H1 (cell line): Measurements from ENCODE around the gene ALOX5. TPM values are rescaled to one million over a fixed set of nuclear protein-coding genes. Genes with fewer than 3 reads are reported as not detected.

Experiments
- CTCF ChIA-PET: fragments of 300-600 bp; sonication (Branson Sonifier 250); formaldehyde crosslinking; loops from one replicate; lab custom pipeline; 2021; ENCODE audit not compliant: partially characterized antibody; lab: Charles Lee
- POLR2A ChIA-PET: fragments of 300-600 bp; sonication (Branson Sonifier 250); formaldehyde crosslinking; loops from one replicate; lab custom pipeline; 2021; ENCODE audit warnings: inconsistent platforms; ENCODE audit not compliant: partially characterized antibody; lab: Charles Lee
- DNase-seq, 2 experiments: peaks; one replicate each; pipeline versions ENCODE4 v3.0.0 to v3.0.0-alpha.2; 2010 to 2022; ENCODE audit warnings: low spot score in 2 of 2, low read depth in 1 of 2, mixed read lengths in 1 of 2
- FAIRE-seq: peaks from 2 replicates; lab custom pipeline; 2011; peaks lifted over from hg19 to GRCh38; lab: Jason Lieb, UNC
- H2AFZ ChIP-seq: 2 replicates; pipeline ENCODE4 v1.8.1; 2012; ENCODE audit warnings: low read length, inconsistent platforms
- H2AK5ac ChIP-seq: 2 replicates; pipeline ENCODE4 v1.6.1; 2013; ENCODE audit warnings: low read depth, low read length
- H2BK120ac ChIP-seq: replicated peaks from 2 replicates; pipeline ENCODE3; 2013; ENCODE audit warnings: low read depth, low read length, inconsistent platforms
- H2BK12ac ChIP-seq: 2 replicates; pipeline ENCODE4 v1.6.1; 2013; ENCODE audit warnings: low read depth, low read length
- H2BK15ac ChIP-seq: 2 replicates; pipeline ENCODE4 v1.6.1; 2013; ENCODE audit warnings: low read length
- H2BK20ac ChIP-seq: 2 replicates; pipeline ENCODE4 v1.6.1; 2013; ENCODE audit warnings: low read length
- H2BK5ac ChIP-seq: 2 replicates; pipeline ENCODE4 v1.6.1; 2013; ENCODE audit warnings: low read depth, low read length
- H3K14ac ChIP-seq: 2 replicates; pipeline ENCODE4 v1.6.1; 2013; ENCODE audit warnings: inconsistent platforms; ENCODE audit not compliant: insufficient read length
- H3K18ac ChIP-seq: 2 replicates; pipeline ENCODE4 v1.6.1; 2013; ENCODE audit warnings: low read length; ENCODE audit errors: extremely low read depth
- H3K23ac ChIP-seq: 2 replicates; pipeline ENCODE4 v1.6.1; 2013; ENCODE audit warnings: inconsistent platforms; ENCODE audit not compliant: insufficient read length
- H3K23me2 ChIP-seq: 2 replicates; pipeline ENCODE4 v1.6.1; 2013; ENCODE audit warnings: low read depth, low read length
- H3K27ac ChIP-seq: 2 replicates; pipeline ENCODE4 v1.6.1; 2011; ENCODE audit warnings: low read depth, low read length, inconsistent platforms
- H3K27me3 ChIP-seq, 4 experiments: replicated peaks in 1 of 4; 1 replicate in 1 of 4; 2 replicates in 3 of 4; pipeline versions ENCODE4 v1.6.1 to v1.8.1; 2011 to 2013; ENCODE audit warnings: low read length in 3 of 4, mild to moderate bottlenecking in 3 of 4, inconsistent platforms in 2 of 4, mixed read lengths in 2 of 4, moderate library complexity in 1 of 4; ENCODE audit not compliant: control insufficient read depth in 3 of 4, insufficient read depth in 3 of 4; ENCODE audit errors: extremely low read depth in 1 of 4
- H3K36me3 ChIP-seq, 4 experiments: 2 replicates each; pipeline versions ENCODE4 v1.6.1 to v1.8.1; 2011 to 2013; ENCODE audit warnings: mild to moderate bottlenecking in 4 of 4, low read length in 3 of 4, moderate library complexity in 2 of 4, control low read depth in 1 of 4, inconsistent platforms in 1 of 4; ENCODE audit not compliant: insufficient read depth in 4 of 4, control insufficient read depth in 2 of 4
- H3K4ac ChIP-seq: replicated peaks from 2 replicates; pipeline ENCODE3; 2013; ENCODE audit warnings: low read length, low read depth, mixed read lengths, inconsistent platforms; ENCODE audit not compliant: insufficient read length
- H3K4me1 ChIP-seq, 4 experiments: replicated peaks in 1 of 4; 1 replicate in 1 of 4; 2 replicates in 3 of 4; pipeline versions ENCODE4 v1.6.1 to v1.8.1; 2011 to 2013; ENCODE audit warnings: low read length in 3 of 4, inconsistent platforms in 2 of 4, mixed read lengths in 1 of 4; ENCODE audit not compliant: insufficient read depth in 4 of 4, control insufficient read depth in 3 of 4
- H3K4me2 ChIP-seq, 2 experiments: 2 replicates each; pipeline versions ENCODE4 v1.6.1 to v1.8.1; 2011 to 2013; ENCODE audit warnings: low read depth in 2 of 2, low read length in 2 of 2, control low read depth in 1 of 2, inconsistent platforms in 1 of 2, mild to moderate bottlenecking in 1 of 2; ENCODE audit not compliant: insufficient read depth in 1 of 2
- H3K4me3 ChIP-seq, 4 experiments: fragments of 200-600, 300-600 bp in 1 of 4; sonication (generic), shearing (Covaris generic), sonication (Bioruptor Twin) in 1 of 4; 2 replicates each; pipeline versions ENCODE4 v1.5.1 to v1.8.1; 2011 to 2016; ENCODE audit warnings: low read length in 4 of 4, low read depth in 3 of 4, control low read depth in 2 of 4, inconsistent platforms in 2 of 4, mild to moderate bottlenecking in 2 of 4, mixed read lengths in 1 of 4, moderate library complexity in 1 of 4; ENCODE audit not compliant: insufficient read depth in 2 of 4; ENCODE audit errors: extremely low read depth in 1 of 4
- H3K56ac ChIP-seq: replicated peaks from 2 replicates; pipeline ENCODE3; 2013; ENCODE audit warnings: low read depth, mild to moderate bottlenecking, mixed read lengths, low read length, inconsistent platforms; ENCODE audit not compliant: insufficient read length
- H3K79me1 ChIP-seq: 2 replicates; pipeline ENCODE4 v1.6.1; 2013; ENCODE audit warnings: low read depth, low read length, control low read depth
- H3K79me2 ChIP-seq, 2 experiments: 2 replicates each; pipeline versions ENCODE4 v1.6.1 to v1.8.1; 2012 to 2013; ENCODE audit warnings: low read length in 2 of 2, mild to moderate bottlenecking in 2 of 2, inconsistent platforms in 1 of 2; ENCODE audit not compliant: insufficient read depth in 2 of 2, control insufficient read depth in 1 of 2
- H3K9ac ChIP-seq, 4 experiments: replicated peaks in 1 of 4; 1 replicate in 1 of 4; 2 replicates in 3 of 4; pipeline versions ENCODE4 v1.6.1 to v1.8.1; 2011 to 2013; ENCODE audit warnings: low read depth in 3 of 4, low read length in 3 of 4, control low read depth in 2 of 4, mild to moderate bottlenecking in 2 of 4, moderate library complexity in 2 of 4, inconsistent platforms in 1 of 4; ENCODE audit errors: extremely low read depth in 1 of 4
- H3K9me3 ChIP-seq, 2 experiments: 2 replicates each; pipeline versions ENCODE4 v1.6.1 to v1.8.1; 2012 to 2013; ENCODE audit warnings: mild to moderate bottlenecking in 2 of 2, moderate library complexity in 2 of 2, control low read depth in 1 of 2, inconsistent platforms in 1 of 2, low read depth in 1 of 2, low read length in 1 of 2, mixed read lengths in 1 of 2; ENCODE audit not compliant: insufficient read depth in 2 of 2
- H4K20me1 ChIP-seq, 2 experiments: replicated peaks in 1 of 2; 2 replicates each; pipeline versions ENCODE3 to v1.8.1; 2011 to 2013; ENCODE audit warnings: inconsistent platforms in 2 of 2, low read length in 2 of 2, mild to moderate bottlenecking in 1 of 2; ENCODE audit not compliant: insufficient read depth in 2 of 2, control insufficient read depth in 1 of 2
- H4K5ac ChIP-seq: 2 replicates; pipeline ENCODE4 v1.6.1; 2013; ENCODE audit warnings: low read length, low read depth, mixed read lengths, inconsistent platforms; ENCODE audit not compliant: insufficient read length
- H4K8ac ChIP-seq: 2 replicates; pipeline ENCODE4 v1.8.0; 2013; ENCODE audit warnings: mild to moderate bottlenecking, moderate library complexity, low read length, inconsistent platforms; ENCODE audit not compliant: insufficient read depth; ENCODE audit errors: extremely low read depth
- H4K91ac ChIP-seq: replicated peaks from 2 replicates; pipeline ENCODE3; 2013; ENCODE audit warnings: low read length, mixed read lengths, inconsistent platforms; ENCODE audit not compliant: insufficient read length
- BRCA1 ChIP-seq: IDR thresholded peaks from 2 replicates; pipeline ENCODE4 v1.6.1; 2012; ENCODE audit warnings: low read depth, low read length, improper control_type of control experiment
- CHD1 ChIP-seq: IDR thresholded peaks from 2 replicates; pipeline ENCODE4 v1.6.1; 2012; ENCODE audit warnings: low read depth, low read length, improper control_type of control experiment
- CHD2 ChIP-seq: IDR thresholded peaks from 2 replicates; pipeline ENCODE4 v1.6.1; 2012; ENCODE audit warnings: low read length, improper control_type of control experiment
- EZH2 ChIP-seq: fragments of 200-600 bp; sonication (generic); IDR thresholded peaks from 2 replicates; pipeline ENCODE4 v1.7.1; 2012; ENCODE audit warnings: low read depth, mild to moderate bottlenecking, moderate library complexity, low read length, inconsistent platforms; ENCODE audit not compliant: severe bottlenecking
- KDM5A ChIP-seq: fragments of 200-600 bp; IDR thresholded peaks from 2 replicates; pipeline ENCODE4 v1.7.1; 2012; ENCODE audit warnings: mild to moderate bottlenecking, low read length, inconsistent platforms, mixed read lengths
- MAFK ChIP-seq: IDR thresholded peaks from 2 replicates; pipeline ENCODE4 v1.6.1; 2012; ENCODE audit warnings: low read depth, mild to moderate bottlenecking, improper control_type of control experiment, low read length
- NANOG ChIP-seq: IDR thresholded peaks from 2 replicates; pipeline ENCODE4 v1.6.1; 2011; ENCODE audit warnings: low read length, low read depth, mild to moderate bottlenecking, inconsistent platforms; ENCODE audit not compliant: insufficient read depth, poor library complexity, severe bottlenecking
- NRF1 ChIP-seq: IDR thresholded peaks from 2 replicates; pipeline ENCODE4 v1.6.1; 2011; ENCODE audit warnings: mild to moderate bottlenecking, low read depth, low read length, improper control_type of control experiment
- POLR2A ChIP-seq, 2 experiments: IDR thresholded peaks; 1 replicate in 1 of 2; 2 replicates in 1 of 2; pipeline ENCODE4 v1.6.1; 2011; ENCODE audit warnings: low read depth in 2 of 2, low read length in 2 of 2, mild to moderate bottlenecking in 2 of 2; ENCODE audit errors: control extremely low read depth in 1 of 2
- POU5F1 ChIP-seq: IDR thresholded peaks from 2 replicates; pipeline ENCODE4 v1.6.1; 2011; ENCODE audit warnings: low read depth, mild to moderate bottlenecking, low read length, moderate library complexity
- RXRA ChIP-seq: IDR thresholded peaks from 2 replicates; pipeline ENCODE4 v1.6.1; 2011; ENCODE audit warnings: low read depth, mild to moderate bottlenecking, low read length, moderate library complexity; ENCODE audit not compliant: insufficient read depth
- SIRT6 ChIP-seq: IDR thresholded peaks from one replicate; pipeline ENCODE4 v1.7.1; 2012; ENCODE audit warnings: low read length, inconsistent platforms
- USF2 ChIP-seq: IDR thresholded peaks from 2 replicates; pipeline ENCODE4 v1.6.1; 2011; ENCODE audit warnings: low read length, improper control_type of control experiment
- WGBS, 2 experiments: shearing (Covaris generic) in 1 of 2; methylation state at CpG; one replicate each; pipeline versions ENCODE4 v1.1.6 to v1.1.7; 2013 to 2015; ENCODE audit warnings: low lambda C conversion rate in 2 of 2, mixed read lengths in 2 of 2, inconsistent platforms in 1 of 2, low coverage in 1 of 2, missing lambda C conversion rate in 1 of 2; ENCODE audit not compliant: insufficient replicate concordance in 2 of 2, insufficient coverage in 1 of 2, insufficient read length in 1 of 2; ENCODE audit errors: extremely low coverage in 1 of 2, missing lambda C conversion rate in 1 of 2; 5-methylcytosine and 5-hydroxymethylcytosine counted together
- polyA plus RNA-seq, 7 experiments: library from polyadenylated mRNA; depleted of rRNA in 3 of 7; stranded (reverse) in 5 of 7; unstranded in 2 of 7; fragments of >200 nt in 5 of 7; fragments of 200-250 nt in 2 of 7; gene quantifications; 1 replicate in 5 of 7; 2 replicates in 1 of 7; 4 replicates in 1 of 7; pipeline versions ENCODE4 v1.2.1 to v1.2.3, GENCODE V29; 2011 to 2013; ENCODE audit warnings: missing spikeins in 2 of 7, mixed read lengths in 2 of 7
- total RNA-seq: library from RNA; stranded (reverse); fragmentation: NEBNext Ultra II Directional; extraction: Animal tissue kit (Norgen Biotek cat#: 25700); gene quantifications from 2 replicates; pipeline ENCODE4 v1.2.1, GENCODE V29; 2021

ALOX5 gene
- total and polyA plus RNA-seq, 2 of the 8 experiments (the other 6 are each of a cell fraction or from before 2014, with no cell fraction given), result 1.6 to 3.8 TPM

DNA sequence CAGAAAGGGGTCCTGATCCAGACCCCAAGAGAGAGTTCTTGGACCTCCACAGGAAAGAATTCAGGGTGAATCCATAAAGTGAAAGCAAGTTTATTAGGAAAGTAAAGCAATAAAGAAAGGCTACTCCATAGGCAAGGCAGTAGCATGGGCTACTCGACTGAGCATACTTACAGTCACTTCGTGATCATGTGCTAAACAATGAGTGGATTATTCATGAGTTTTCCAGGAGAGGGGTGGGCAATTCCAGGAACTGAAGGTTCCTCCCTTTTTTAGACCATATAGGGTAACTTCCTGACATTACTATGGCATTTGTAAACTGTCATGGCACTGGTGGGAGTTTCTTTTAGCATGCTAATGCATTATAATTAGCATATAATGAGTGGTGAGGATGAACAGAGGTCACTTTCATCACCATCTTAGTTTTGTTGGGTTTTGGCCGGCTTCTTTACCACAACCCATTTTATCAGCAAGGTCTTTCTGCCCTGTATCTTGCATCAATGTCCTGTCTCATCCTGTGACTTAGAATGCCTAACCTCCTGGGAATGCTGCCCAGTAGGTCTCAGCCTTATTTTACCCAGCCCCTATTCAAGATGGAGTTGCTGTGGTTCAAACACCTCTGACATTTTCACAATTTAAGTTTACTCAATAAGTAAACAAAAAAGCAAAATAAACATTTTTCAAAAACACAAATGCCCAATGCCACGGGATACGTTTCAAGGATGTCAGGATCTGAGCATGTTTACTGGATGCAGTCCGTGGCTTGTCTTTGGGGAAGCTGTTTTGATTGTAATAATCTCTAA is 37.0 kb downstream of the ALOX5 start:
- H3K79me1 ChIP-seq, result no peaks in the 10 kb centered on the region
- ChIA-PET POLR2A (interaction anchor here (0.6 kb wide), 1 partner anchor 20 kb away, joined by 3 read pairs; no protein-coding TSS in a partner anchor), CTCF (no interaction called here)
- no peak for FAIRE-seq
- H3K18ac ChIP-seq, result no peak overlapping the region
- WGBS, 2 experiments, result 88% methylated on average over 6 of the region's 6 CpGs; no CpG with 5 or more reads in 1 of the 2 experiments
- no peak overlapping the region for H2AFZ ChIP-seq
- peaks cover 0 to 6% (median 2%) of the 10 kb centered on the region in 4 experiments; a peak in 3 of 7 replicates for H3K4me1 ChIP-seq
- DNase-seq, result no peak
- H2BK15ac ChIP-seq, result no peak overlapping the region
- no peaks in the 10 kb centered on the region for H3K9me3 ChIP-seq
- H3K9ac ChIP-seq, result no peak overlapping the region
- H3K4me3 ChIP-seq, result no peak overlapping the region
- no peak overlapping the region for H3K4me2 ChIP-seq
- H2BK12ac ChIP-seq, result no peak overlapping the region
- no peaks in the 10 kb centered on the region for H3K23me2 ChIP-seq
- H2BK5ac ChIP-seq, result no peak overlapping the region
- H4K8ac ChIP-seq, result no peak overlapping the region
- H4K91ac ChIP-seq, result no peak overlapping the region
- no peaks in the 10 kb centered on the region for H3K36me3 ChIP-seq
- no peak overlapping the region for H3K27ac ChIP-seq
- no peaks in the 10 kb centered on the region for H4K20me1 ChIP-seq
- no peak overlapping the region for H4K5ac ChIP-seq
- H3K56ac ChIP-seq, result no peak overlapping the region
- 0 out of 2 replicates have a peak overlapping the region, but pooled peaks have one; percentile 90 for H2AK5ac ChIP-seq
- H3K27me3 ChIP-seq, result no peaks in the 10 kb centered on the region
- no peaks in the 10 kb centered on the region for H3K79me2 ChIP-seq
- H3K23ac ChIP-seq, result no peak overlapping the region
- H3K4ac ChIP-seq, result no peak overlapping the region
- no peak overlapping the region for H3K14ac ChIP-seq
- no peak overlapping the region for H2BK120ac ChIP-seq
- no peak overlapping the region for H2BK20ac ChIP-seq
- TF ChIP-seq RXRA (no peak), POLR2A (IDR thresholded peaks at IDR 0.05; ENCODE audit: control extremely low read depth in 1 of 2, low read depth in 2 of 2, low read length in 2 of 2) (no peak), NANOG (no peak), POU5F1 (no peak), BRCA1 (no peak), NRF1 (no peak), KDM5A (no peak), CHD1 (no peak), USF2 (no peak), EZH2 (no peak), MAFK (no peak), CHD2 (no peak), SIRT6 (no peak)
